ENCODE measurements around the gene ZNF546.
"Not testable (repeated sequence)": the region's sequence is repeated elsewhere in the genome, so short reads cannot be mapped to it uniquely, and the experiment has no call there.

ZNF546 gene

DNA sequence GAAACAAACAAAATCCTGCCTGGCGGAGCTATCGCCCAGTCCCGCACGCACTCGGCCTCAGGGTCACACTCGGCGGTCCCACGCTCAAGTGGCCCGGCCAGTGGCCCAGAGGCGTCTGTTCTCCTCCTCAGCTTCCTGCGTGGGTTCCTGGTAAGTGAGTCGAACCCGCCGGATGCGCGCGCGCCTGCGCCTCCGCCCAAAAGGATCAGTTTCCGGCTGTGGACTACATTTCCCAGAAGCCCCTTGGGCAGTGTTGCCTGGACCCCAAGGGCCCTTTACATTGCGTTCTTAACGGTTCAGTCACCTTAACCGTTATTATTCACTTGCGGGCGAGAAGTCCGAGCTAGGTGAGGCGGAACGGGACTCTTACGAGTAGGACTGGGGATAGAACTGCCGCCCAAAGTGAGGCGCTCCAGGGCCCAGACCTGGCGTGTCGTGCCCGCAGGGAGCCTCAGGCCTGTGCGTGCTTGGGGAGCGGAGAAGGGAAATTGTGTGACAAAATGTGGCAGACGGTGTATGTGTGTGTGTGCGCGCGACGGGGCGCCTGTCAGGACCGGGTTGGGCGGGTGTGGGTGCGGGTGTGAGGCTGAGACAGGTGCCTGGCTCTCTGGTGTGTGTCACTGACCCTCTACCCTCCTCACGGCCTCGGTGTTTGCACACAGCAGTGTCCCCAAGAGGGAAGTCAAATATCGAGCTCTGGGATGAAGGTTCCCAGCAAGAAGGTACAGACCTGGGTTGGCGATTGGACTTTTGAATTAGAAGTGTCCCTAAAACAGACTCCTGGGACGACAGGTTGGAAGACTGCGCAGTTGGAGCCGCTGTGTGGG is at the start of gene ZNF546:
Gene ZNF546, plus strand, starts transcription at position 250 of the 827 bp plus-strand sequence. CDS start 1,267 bp downstream, outside the sequence.
- DNase-seq = peak; percentile 45

DNA sequence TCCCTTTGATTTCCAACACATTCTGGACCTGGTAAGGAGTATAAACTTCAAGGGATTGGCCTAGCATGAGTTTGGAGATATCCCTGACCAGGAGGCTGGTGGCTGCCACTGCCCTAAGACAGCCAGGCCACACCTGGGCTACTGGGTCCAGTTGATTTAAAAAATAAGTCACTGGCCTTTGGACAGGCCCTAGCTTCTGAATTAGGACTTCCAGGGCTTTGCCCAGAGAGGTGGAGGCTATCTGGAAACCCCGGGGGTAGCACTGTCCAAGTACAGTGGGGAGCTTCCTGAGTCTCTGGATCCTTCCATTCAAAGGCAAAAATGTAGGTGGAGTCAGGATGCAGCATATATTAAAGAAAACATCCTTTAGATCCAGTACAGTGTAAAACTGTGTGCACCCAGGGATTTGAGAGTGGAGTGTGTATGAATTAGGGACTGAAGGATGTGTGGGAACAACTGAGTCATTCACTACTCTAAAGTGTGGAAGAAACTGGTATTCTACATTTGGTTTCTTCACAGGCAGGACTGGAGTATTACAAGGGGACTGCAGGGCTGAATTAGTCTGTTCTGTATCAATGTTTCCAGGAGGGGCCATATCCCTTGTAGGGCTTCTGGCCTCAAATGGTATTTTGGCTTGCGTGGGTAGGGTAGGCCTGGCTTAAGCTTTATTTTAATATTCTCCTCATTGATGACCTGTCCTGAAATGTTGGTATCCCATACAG is 47.7 kb upstream of the ZNF546 start:
- DNase-seq = no peak

DNA sequence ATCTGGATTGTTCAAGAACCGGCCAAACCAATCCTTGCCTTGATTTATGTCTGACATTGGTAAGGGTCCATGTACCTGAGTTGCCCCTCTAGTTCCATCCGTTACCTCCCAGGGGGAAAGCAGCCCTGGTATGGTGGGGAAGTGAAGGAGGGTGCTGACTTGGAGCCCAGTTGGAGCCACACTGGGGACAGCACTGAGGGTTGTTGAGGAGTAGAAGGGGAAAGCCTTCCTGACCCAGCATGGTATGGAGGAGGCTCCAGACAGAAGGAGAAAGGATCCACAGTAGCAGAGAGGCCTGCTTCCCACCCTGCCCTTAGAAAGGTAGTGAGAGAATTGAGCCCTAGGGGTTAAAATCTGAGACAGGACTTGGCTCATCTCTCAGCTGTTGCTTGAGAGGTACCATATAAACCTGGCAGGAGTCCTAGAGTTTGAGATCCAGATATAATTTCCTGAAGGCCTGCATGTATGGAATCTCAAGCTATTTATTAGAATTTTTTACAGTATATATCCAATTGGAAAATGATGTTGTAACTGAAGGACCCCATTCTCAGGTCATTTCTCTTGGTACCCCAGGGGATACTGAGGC is 45.7 kb upstream of the ZNF546 start:
- no peak for DNase-seq

DNA sequence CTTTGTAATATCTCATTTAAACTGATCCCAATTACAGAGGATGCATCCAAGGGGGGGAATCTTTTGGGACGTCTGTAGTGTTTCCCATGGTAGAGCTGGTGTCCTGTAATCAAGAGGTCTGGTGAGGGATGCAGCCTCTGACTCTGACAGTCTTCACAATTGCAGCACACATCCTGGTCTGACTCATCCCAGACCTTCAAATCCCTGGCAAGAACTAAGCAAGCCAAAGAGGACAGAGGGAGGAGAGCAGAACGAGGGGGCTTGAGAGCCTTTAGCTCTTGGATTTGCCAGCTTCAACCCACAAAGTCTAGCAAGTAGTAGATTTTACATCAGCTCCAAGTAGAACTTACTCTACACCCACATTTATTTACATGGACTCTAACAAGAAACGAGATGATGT is 45.2 kb upstream of the ZNF546 start:
- no peak for DNase-seq

DNA sequence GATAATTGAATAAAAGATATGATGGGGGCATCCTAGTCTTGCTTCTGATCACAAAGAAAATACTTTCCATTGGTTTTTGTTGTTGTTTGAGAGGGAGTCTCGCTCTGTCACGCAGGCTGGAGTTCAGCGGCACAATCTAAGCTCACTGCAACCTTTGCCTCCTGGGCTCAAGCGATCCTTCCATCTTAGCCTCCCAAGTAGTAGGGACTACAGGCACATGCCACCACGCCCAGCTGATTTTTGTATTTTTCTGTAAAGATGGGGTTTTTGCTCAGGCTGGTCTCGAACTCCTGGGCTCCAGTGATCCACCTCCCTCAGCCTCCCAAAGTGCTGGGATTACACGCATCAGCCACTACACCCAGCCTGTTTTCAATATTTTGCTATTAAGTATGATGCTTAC is 42.9 kb upstream of the ZNF546 start:
- DNase-seq = no peak

DNA sequence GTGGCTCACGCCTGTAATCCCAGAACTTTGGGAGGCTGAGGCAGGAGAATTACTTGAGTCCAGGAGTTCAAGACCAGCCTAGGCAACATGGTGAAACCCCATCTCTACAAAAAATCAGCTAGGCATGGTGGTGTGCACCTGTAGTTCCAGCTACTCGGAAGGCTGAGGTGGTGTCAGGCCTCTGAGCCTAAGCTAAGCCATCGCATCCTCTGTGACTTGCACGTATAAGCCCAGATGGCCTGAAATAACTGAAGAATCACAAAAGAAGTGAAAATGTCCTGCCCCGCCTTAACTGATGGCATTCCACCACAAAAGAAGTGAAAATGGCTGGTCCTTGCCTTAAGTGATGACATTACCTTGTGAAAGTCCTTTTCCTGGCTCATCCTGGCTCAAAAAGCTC is 39.0 kb upstream of the ZNF546 start:
- not testable (repeated sequence) for DNase-seq

DNA sequence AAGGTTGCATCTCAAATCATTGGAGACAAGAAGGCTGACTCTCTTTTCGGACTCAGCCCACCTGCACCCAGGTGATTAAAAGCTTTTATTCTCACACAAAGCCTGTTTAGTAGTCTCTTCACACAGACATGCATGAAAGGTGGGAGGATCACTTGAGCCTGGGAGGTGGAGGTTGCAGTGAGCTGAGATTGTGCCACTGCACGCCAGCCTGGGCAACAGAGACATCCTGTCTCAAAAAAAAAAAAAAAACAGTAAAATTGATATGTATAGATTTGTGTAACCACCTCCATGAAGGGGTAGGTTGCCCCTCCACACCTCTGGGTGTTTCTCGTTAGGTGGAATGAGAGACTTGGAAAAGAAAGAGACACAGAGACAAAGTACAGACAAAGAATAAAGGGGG is 37.9 kb upstream of the ZNF546 start:
- not testable (repeated sequence) for DNase-seq

DNA sequence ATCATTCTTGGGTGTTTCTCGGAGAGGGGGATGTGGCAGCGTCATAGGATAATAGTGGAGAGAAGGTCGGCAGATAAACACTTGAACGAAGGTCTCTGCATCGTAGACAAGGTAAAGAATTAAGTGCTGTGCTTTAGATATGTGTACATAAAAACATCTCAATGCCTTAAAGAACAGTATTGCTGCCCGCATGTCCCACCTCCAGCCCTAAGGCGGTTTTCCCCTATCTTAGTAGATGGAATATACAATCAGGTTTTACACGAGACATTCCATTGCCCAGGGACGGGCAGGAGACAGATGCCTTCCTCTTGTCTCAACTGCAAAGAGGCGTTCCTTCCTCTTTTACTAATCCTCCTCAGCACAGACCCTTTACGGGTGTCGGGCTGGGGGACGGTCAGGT is 37.5 kb upstream of the ZNF546 start:
- DNase-seq = not testable (repeated sequence)

DNA sequence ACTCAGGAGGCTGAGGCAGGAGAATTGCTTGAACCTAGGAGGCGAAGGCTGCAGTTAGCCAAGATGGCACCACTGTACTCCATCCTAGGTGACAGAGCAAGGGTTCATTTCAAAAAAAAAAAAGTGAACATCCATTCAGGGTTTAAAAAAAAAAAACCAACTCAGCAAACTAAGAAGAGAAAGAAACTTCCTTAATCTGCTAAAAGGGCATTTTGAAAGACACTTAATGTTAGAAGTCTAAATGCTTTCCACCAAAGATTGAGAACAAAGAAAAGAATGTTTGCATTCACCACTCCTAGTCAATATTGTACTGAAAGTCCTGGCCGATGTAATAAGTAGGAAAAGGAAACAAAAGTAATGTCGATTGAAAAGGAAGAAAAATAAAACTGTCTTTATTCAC is 33.0 kb upstream of the ZNF546 start:
- no peak for DNase-seq

DNA sequence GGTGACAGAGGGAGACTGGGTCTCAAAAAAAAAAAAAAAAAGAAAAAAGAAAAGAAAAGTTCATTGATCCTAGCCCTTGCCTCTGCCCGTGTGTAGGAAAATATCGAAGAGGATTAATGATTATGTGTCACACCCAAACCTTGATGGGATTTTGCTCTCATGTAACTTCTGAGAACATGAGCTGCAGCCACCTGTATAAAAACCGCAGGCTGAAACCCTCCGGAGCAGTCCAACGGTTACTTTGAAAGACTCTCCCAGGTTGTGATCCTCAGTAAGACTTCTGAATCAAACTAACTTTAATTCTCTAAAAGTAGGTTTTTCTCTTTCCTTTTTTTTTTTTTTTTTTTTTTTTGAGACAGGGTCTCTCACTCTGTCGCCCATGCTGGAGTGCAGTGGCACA is 30.2 kb upstream of the ZNF546 start:
- DNase-seq = no peak

DNA sequence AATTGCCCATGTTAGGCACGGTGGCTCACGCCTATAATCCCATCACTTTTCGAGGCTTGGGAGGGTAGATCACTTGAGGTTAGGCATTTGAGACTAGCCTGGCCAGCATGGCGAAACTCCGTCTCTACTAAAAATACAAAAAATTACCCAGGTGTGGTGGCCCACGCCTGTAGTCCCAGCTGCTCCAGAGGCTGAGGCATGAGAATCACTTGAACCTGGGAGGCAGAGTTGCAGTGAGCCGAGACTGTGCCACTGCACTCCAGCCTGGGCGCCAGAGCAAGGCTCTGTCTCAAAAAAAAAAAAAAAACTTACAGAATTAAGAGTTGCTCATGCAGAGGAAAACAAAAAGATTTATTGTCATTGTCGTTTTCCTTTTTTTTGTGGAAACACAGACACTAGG is 29.3 kb upstream of the ZNF546 start:
- DNase-seq = no peak

DNA sequence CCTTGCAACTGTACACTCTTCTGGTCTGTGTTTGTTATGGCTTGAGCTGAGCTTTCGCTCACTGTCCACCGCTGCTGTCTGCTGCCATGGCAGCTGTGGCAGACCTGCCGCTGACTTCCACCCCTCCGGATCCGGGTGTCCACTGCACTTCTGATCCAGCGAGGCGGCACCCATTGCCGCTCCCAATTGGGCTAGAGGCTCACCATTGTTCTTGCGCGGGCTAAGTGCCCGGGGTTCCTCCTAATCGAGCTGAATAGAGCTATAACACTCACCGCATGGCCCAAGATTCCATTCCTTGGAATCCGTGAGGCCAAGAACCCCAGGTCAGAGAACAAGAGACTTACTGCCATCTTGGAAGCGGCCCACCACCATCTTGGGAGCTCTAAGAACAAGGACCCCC is 28.1 kb upstream of the ZNF546 start:
- no peak for DNase-seq

DNA sequence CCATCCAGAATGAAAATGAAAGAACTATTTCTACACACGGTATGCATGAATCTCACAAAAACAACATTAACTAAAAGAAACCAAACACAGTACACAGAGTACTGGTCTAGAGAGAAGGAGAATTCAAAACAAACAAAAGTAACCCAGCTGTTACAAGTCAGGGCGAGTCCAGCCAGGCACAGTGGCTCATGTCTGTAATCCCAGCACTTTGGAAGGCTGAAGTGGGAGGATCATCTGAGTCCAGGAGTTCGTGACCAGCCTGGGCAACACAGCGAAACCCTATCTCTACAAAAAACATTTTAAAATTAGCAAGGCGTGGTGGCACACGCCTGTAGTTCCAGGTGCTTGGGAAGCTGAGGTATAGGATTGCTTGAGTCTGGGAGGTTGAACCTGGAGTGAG is 27.6 kb upstream of the ZNF546 start:
- no peak for DNase-seq

DNA sequence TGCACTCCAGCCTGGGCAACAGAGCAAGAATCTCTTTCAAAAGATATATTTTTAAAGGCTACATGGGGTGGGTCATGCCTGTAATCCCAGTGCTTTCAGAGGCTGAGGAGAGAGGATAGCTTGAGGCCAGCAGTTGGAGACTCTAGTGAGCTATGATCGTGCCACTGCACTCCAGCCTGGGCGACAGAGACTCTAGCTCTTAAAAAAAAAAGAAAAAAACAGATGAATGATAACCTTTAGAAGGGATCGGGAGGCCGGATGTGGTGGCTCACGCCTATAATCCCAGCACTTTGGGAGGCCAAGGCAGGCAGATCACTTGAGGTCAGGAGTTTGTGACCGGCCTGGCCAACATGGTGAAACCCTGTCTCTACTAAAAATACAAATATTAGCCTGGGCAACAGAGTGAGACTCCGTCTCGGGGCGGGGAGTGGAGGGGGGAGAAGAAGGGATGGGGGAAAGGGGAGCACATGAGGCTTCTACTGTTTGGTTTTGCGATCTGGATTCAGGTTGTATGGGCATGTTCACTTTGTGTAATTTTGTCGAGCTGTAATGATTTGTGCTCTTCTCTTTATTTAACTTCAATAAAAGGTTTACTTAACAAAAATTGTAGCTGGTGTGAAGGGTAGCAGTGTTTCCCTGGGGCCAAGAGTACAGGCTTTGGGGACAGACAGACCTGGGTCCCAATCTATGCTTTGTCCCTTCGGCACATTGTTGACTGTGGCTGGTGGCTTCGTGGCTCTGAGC is 27.0 kb upstream of the ZNF546 start:
- no peak for DNase-seq

DNA sequence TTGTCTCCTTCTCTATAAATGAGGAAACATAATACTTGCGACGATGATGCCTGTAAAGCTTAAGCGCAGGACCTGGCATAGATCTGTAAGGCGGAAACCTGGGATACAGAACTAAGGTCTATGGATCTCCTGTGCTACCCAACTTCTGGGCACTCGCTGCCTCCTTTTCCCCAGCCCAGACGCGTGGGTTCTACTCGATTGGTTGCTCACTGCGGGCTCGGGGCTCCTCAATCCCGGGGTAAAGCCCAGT is 26.5 kb upstream of the ZNF546 start:
- DNase-seq = no peak

DNA sequence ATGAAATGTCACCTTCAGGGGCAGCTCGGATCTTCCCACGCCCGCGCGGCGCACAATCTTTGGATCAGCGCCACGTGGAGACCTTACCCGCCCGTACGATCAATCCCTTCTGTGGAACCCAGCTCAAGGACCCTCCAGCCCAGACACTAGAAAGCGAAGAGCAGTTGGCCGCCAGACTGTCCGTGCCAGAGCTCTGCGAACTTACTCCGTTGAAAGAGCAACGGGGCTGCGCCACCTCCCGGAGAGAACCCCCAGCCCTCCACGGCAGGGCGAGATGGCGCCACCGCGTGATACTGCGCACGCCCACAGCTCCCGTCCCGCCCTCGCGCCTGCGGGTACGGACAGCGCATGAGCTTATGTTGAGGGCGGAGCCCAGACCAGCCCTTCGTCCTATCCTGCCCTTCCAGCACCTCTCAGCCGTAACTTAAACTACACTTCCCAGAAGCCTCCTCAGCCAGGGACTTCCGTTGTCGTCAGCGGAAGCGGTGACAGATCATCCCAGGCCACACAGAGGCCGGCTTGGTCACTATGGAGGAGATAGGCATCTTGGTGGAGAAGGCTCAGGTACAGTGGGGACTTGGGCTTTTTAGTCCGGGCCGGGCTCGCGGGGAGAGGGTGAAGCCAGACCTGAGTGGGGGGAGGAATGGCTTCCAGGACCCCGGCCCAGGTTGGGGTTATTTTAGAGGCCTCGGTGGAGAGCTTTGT is 26.0 kb upstream of the ZNF546 start, which contains the start of gene PSMC4:
Gene PSMC4, plus strand, starts transcription at position 491 of the 705 bp plus-strand sequence. Its CDS starts 38 bp downstream, at position 529.
- peak; percentile 98 for DNase-seq

DNA sequence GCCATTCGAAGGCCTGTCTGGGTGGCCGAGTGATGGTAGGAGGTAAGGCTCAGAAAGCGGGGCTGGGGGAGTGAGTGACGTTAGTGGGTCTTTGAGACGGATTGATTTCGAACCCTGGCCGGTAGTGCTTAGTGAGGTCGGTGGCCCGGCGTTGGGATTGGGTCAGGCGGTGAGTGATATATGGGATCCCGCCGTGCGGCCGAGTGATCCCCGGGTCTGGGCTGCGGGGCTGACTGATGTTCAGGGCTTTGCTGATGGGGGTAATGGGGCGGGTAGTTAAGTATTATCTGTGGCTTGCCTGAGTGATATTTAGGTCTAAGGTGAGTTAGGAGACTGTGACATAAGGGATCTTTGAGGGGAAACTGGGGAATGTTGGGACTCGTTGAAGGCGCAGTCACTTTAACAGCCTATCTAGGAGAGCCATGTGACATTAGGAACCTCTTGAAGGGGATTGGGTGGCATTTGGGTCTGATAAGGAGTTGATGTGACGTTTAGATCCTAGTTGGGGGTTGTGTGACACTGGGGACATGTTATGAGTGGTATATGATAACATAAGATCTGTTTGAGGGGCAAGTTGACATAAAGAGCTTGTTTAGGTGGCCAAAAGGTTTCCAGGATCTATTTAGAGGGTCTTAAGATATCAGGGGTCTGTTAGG is 25.4 kb upstream of the ZNF546 start:
- no peak for DNase-seq

DNA sequence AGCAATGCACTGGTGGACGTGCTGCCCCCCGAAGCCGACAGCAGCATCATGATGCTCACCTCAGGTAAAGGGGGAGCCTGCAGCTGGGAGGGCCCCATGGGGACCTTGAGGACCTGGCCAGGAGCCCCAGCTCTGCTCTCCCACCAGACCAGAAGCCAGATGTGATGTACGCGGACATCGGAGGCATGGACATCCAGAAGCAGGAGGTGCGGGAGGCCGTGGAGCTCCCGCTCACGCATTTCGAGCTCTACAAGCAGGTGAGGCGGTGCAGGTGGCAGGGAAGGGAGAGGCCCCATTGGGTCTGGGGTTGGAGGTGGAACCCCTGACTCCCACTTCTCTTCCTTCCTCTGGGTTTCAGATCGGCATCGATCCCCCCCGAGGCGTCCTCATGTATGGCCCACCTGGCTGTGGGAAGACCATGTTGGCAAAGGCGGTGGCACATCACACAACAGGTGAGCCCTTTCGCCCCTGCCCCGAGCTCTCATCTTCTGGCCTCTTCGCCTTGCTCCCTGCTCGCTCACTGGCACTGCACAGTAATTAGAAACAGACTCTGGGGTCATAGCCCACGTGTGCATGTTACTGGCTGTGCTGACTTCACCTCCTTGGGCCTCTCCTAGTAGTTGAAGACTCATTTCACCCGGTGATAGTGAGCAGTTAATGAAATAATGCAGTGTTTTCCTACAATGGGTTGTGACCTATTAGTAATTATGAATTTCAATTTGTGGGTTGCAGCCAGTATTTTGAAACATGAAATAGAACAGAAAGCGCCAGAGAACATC is 22.3 kb upstream of the ZNF546 start:
- no peak for DNase-seq

DNA sequence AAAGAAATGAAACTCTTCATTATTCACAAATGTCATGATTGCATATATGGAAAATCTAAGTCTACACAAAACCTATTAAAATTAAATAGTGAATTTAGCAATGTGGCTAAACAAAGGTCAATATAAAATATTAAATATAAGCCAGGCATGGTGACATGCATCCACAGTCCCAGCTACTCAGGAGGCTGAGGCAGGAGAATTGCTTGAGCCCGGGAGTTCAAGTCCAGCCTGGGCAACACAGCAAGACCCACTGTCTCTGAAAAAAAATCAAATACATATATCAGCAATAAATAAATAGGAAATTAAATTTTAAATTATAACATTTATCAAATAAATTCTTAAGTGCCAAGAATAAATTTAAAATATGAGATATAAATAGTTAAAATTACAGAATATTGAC is 14.0 kb upstream of the ZNF546 start:
- DNase-seq = no peak

DNA sequence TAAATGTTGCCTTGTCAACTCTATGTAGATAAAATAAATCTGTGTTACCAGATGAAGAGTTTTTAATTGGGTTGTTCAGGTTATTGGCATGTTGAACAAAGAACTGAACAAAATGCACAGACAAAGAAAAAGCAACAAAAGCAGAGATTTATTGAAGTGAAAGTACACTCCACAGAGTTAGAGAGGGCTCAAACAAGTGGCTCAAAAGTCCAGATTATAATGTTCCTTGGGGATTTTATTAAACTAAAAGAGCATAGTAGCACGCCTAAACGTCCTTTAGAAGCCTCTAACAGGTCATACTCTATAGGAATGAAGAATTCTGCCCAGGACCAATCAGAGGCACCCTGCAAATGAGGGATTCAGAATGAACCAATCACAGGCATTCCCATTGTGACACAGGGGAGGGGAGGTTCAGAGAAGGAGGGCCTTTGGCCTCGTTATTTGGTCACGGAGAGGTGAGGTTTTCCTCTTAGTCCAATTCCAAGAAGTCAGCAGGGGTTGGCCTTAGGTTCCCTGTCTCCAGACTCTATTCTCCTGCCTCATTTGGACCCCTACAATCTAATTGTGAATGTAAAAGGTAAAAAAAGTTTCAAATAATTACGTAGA is 13.1 kb upstream of the ZNF546 start:
- DNase-seq = no peak

DNA sequence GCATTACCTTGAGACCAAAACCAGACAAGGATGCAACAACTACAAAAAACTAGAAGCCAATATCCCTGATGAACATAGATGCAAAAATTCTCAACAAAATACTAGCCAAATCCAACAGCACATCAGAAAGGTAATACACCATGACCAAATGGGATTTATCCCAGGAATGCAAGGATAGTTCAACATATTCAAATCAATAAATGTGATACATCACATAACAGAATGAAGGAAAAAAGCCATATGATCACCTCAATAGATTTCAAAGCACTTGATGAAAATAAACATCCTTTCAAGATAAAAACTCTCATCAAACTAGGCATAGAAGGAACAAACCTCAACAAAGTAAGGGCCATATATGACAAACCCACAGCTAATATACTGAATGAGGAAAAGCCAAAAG is 10.2 kb upstream of the ZNF546 start:
- DNase-seq = no peak

Data from NCI-H1048 (cell line).